HCT116 (cell line): ENCODE measurements around the gene EVL. TPM values are rescaled to one million over a fixed set of nuclear protein-coding genes. Genes with fewer than 3 reads are reported as not detected.

ENCODE experiments used
- ATAC-seq: fragments of 200-7000 bp; cut with Tn5 transposase; 2 replicates; pipeline ENCODE4 v1.9.1; 2020; ENCODE audit warnings: mild to moderate bottlenecking, moderate library complexity
- BruUV-seq: library from RNA; stranded (reverse); fragments of 400-500 nt; replicated peaks from 2 replicates; lab custom pipeline; 2021; lab: Mats Ljungman, UMichigan
- CTCF ChIA-PET: fragments of 300-600 bp; sonication (Branson Sonifier 250); formaldehyde crosslinking; loops from one replicate; lab custom pipeline; 2021; ENCODE audit warnings: antibody characterized with exemption; lab: Charles Lee
- POLR2A ChIA-PET: fragments of 300-600, 350-600 bp; sonication (Branson Sonifier 250); formaldehyde crosslinking; loops from one replicate; lab custom pipeline; 2021; ENCODE audit warnings: antibody characterized with exemption; lab: Charles Lee
- RAD21 ChIA-PET, 2 experiments: fragments of 300-600 bp; sonication (Branson Sonifier 250); formaldehyde crosslinking; loops; one replicate each; lab custom pipeline; 2023; ENCODE audit warnings: low total read pairs in 2 of 2; ENCODE audit not compliant: uncharacterized antibody in 2 of 2, unreplicated experiment in 2 of 2, low non-redundant PET in 1 of 2; lab: Charles Lee
- DNase-seq: peaks from one replicate; pipeline ENCODE4 v3.0.0-alpha.2; 2010; ENCODE audit warnings: low read depth, low spot score
- H2AFZ ChIP-seq: fragments of 200-600 bp; shearing (Covaris generic), sonication (generic); 2 replicates; pipeline ENCODE4 v1.6.1; 2017; ENCODE audit warnings: low read depth, mixed run types, mixed read lengths, antibody characterized with exemption, low read length; ENCODE audit not compliant: poor library complexity, severe bottlenecking
- H3K27ac ChIP-seq: 2 replicates; pipeline ENCODE4 v1.5.1; 2012; ENCODE audit warnings: low read depth, low read length
- H3K27me3 ChIP-seq: fragments of 200-600 bp; sonication (generic); 2 replicates; pipeline ENCODE4 v1.6.1; 2016; ENCODE audit warnings: mixed run types, low read length, mixed read lengths; ENCODE audit not compliant: insufficient read depth
- H3K36me3 ChIP-seq, 2 experiments: fragments of 200-500 bp in 1 of 2; fragments of 200-600 bp in 1 of 2; sonication (Bioruptor generic) in 1 of 2; sonication (generic) in 1 of 2; 2 replicates each; pipeline versions ENCODE4 v1.5.1 to v1.6.1; 2014 to 2016; ENCODE audit warnings: low read length in 2 of 2, inconsistent platforms in 1 of 2, mixed read lengths in 1 of 2, mixed run types in 1 of 2; ENCODE audit not compliant: insufficient read depth in 2 of 2, control insufficient read depth in 1 of 2
- H3K4me1 ChIP-seq, 2 experiments: fragments of 200-600 bp in 1 of 2; sonication (generic) in 1 of 2; 2 replicates each; pipeline versions ENCODE4 v1.5.1 to v1.6.1; 2012 to 2017; ENCODE audit warnings: low read length in 2 of 2, inconsistent platforms in 1 of 2, mild to moderate bottlenecking in 1 of 2, mixed read lengths in 1 of 2, mixed run types in 1 of 2, moderate library complexity in 1 of 2; ENCODE audit not compliant: insufficient read depth in 2 of 2, control insufficient read depth in 1 of 2
- H3K4me2 ChIP-seq: fragments of 200-600 bp; sonication (generic); 2 replicates; pipeline ENCODE4 v1.6.1; 2017; ENCODE audit warnings: mixed run types, low read length, mixed read lengths
- H3K4me3 ChIP-seq, 2 experiments: fragments of 200-600 bp in 1 of 2; sonication (generic) in 1 of 2; replicated peaks in 1 of 2; 2 replicates each; pipeline ENCODE4 v1.5.1; 2011 to 2016; ENCODE audit warnings: low read length in 2 of 2, control low read depth in 1 of 2, low read depth in 1 of 2, mild to moderate bottlenecking in 1 of 2, mixed read lengths in 1 of 2, mixed run types in 1 of 2
- H3K79me2 ChIP-seq: fragments of 200-600 bp; sonication (generic); 2 replicates; pipeline ENCODE4 v1.6.1; 2017; ENCODE audit warnings: mild to moderate bottlenecking, mixed run types, low read length, moderate library complexity, mixed read lengths; ENCODE audit not compliant: insufficient read depth
- H3K9ac ChIP-seq: fragments of 200-600 bp; sonication (generic); 2 replicates; pipeline ENCODE4 v1.6.1; 2016; ENCODE audit warnings: low read length, mixed read lengths
- H3K9me2 ChIP-seq: fragments of 200-600 bp; sonication (generic), shearing (Covaris generic); 2 replicates; pipeline ENCODE4 v1.6.1; 2017; ENCODE audit warnings: mixed run types, mild to moderate bottlenecking, moderate library complexity; ENCODE audit not compliant: insufficient read depth
- H3K9me3 ChIP-seq, 2 experiments: fragments of 200-500 bp in 1 of 2; fragments of 200-600 bp in 1 of 2; sonication (Bioruptor generic) in 1 of 2; sonication (generic) in 1 of 2; 2 replicates each; pipeline ENCODE4 v1.6.1; 2014 to 2017; ENCODE audit warnings: low read length in 2 of 2, mixed read lengths in 2 of 2, inconsistent platforms in 1 of 2, low read depth in 1 of 2, mild to moderate bottlenecking in 1 of 2, mixed run types in 1 of 2, moderate library complexity in 1 of 2; ENCODE audit not compliant: control insufficient read depth in 1 of 2, insufficient read depth in 1 of 2
- H4K20me1 ChIP-seq: fragments of 200-600 bp; sonication (generic), shearing (Covaris generic); 2 replicates; pipeline ENCODE4 v1.6.1; 2017; ENCODE audit warnings: mixed run types, mild to moderate bottlenecking, moderate library complexity; ENCODE audit not compliant: insufficient read depth
- ATF3 ChIP-seq: IDR thresholded peaks from 2 replicates; pipeline ENCODE4 v1.6.1; 2012
- CBX3 ChIP-seq: IDR thresholded peaks from 2 replicates; pipeline ENCODE4 v1.6.1; 2012; ENCODE audit warnings: low read depth
- CEBPB ChIP-seq: IDR thresholded peaks from 2 replicates; pipeline ENCODE4 v1.6.1; 2012; ENCODE audit warnings: low read depth
- CTCF ChIP-seq, 3 experiments: fragments of 200-600 bp in 1 of 3; sonication (generic) in 1 of 3; IDR thresholded peaks in 2 of 3; conservative IDR thresholded peaks in 1 of 3; 2 replicates each; pipeline ENCODE4 v1.5.1; 2012 to 2017; ENCODE audit warnings: low read depth in 2 of 3, low read length in 2 of 3, antibody characterized with exemption in 1 of 3, borderline replicate concordance in 1 of 3, control low read depth in 1 of 3, mild to moderate bottlenecking in 1 of 3, mixed read lengths in 1 of 3, mixed run types in 1 of 3, moderate library complexity in 1 of 3; ENCODE audit not compliant: insufficient read depth in 1 of 3
- EGR1 ChIP-seq: IDR thresholded peaks from 2 replicates; pipeline ENCODE4 v1.6.1; 2012; ENCODE audit warnings: low read depth
- ELF1 ChIP-seq: IDR thresholded peaks from 2 replicates; pipeline ENCODE4 v1.6.1; 2012; ENCODE audit warnings: low read depth, borderline replicate concordance
- EZH2phosphoT487 ChIP-seq: fragments of 200-600 bp; IDR thresholded peaks from 2 replicates; pipeline ENCODE4 v1.6.1; 2018; ENCODE audit warnings: antibody characterized with exemption, borderline replicate concordance
- FOSL1 ChIP-seq: IDR thresholded peaks from 2 replicates; pipeline ENCODE4 v1.6.1; 2012; ENCODE audit warnings: low read depth
- JUND ChIP-seq: IDR thresholded peaks from 2 replicates; pipeline ENCODE4 v1.6.1; 2012
- MAX ChIP-seq: IDR thresholded peaks from 2 replicates; pipeline ENCODE4 v1.6.1; 2012
- POLR2AphosphoS5 ChIP-seq: IDR thresholded peaks from 2 replicates; pipeline ENCODE4 v1.6.1; 2011; ENCODE audit warnings: mild to moderate bottlenecking, low read depth, low read length, moderate library complexity
- RAD21 ChIP-seq: IDR thresholded peaks from 2 replicates; pipeline ENCODE4 v1.6.1; 2012; ENCODE audit warnings: low read depth, mild to moderate bottlenecking
- SP1 ChIP-seq: IDR thresholded peaks from 2 replicates; pipeline ENCODE4 v1.6.1; 2012; ENCODE audit warnings: low read depth
- SRF ChIP-seq: IDR thresholded peaks from 2 replicates; pipeline ENCODE4 v1.6.1; 2012; ENCODE audit warnings: low read depth
- TCF7L2 ChIP-seq: IDR thresholded peaks from 2 replicates; pipeline ENCODE4 v1.7.0; 2011; ENCODE audit warnings: borderline replicate concordance, inconsistent platforms; ENCODE audit not compliant: insufficient read depth, insufficient read length; ENCODE audit errors: extremely low read depth
- YY1 ChIP-seq: IDR thresholded peaks from 2 replicates; pipeline ENCODE4 v1.6.1; 2011; ENCODE audit warnings: low read length, low read depth, moderate library complexity, mild to moderate bottlenecking; ENCODE audit not compliant: insufficient replicate concordance; ENCODE audit errors: extremely low read depth
- intact Hi-C: fragments of 100-400 bp; cut with micrococcal nuclease; formaldehyde crosslinking; loops from 2 replicates; pipeline ENCODE4 v1.10.0; 2022
- total RNA-seq: library from RNA; stranded (reverse); gene quantifications from one replicate; pipeline ENCODE4 v1.2.1, GENCODE V29; 2021; ENCODE audit not compliant: unreplicated experiment

EVL gene
- total RNA-seq, 1 experiment from 2014 or later, result 19.9 TPM

GRCh38 chr14:100093319-100093718 is 28.1 kb downstream of the EVL start:
- ChIA-PET CTCF (no interaction called here), POLR2A (no interaction called here), RAD21 (no interaction called here)
- Histone ChIP-seq H3K4me2 (no peak overlapping the region), H3K27ac (no peak overlapping the region), H3K36me3 (no peaks in the 10 kb centered on the region), H4K20me1 (no peaks in the 10 kb centered on the region), H3K27me3 (no peaks in the 10 kb centered on the region), H3K9ac (no peak overlapping the region), H3K4me3 (no peak overlapping the region), H3K4me1 (no peaks in the 10 kb centered on the region), H2AFZ (no peak overlapping the region), H3K79me2 (no peaks in the 10 kb centered on the region), H3K9me2 (no peaks in the 10 kb centered on the region), H3K9me3 (no peaks in the 10 kb centered on the region)
- intact Hi-C loops, result no loop called here
- TF ChIP-seq FOSL1, result no peak
- no peak for TF ChIP-seq YY1
- no peak for TF ChIP-seq CBX3
- TF ChIP-seq CEBPB, result no peak
- no peak for TF ChIP-seq RAD21
- no peak for TF ChIP-seq CTCF (IDR thresholded peaks at IDR 0.05 in 2 of 3, conservative IDR thresholded peaks at IDR 0.05 in 1 of 3; ENCODE audit: borderline replicate concordance in 1 of 3, insufficient read depth in 1 of 3, low read depth in 2 of 3, low read length in 2 of 3)
- TF ChIP-seq JUND, result no peak
- DNase-seq, result no peak
- no peak for ATAC-seq
- BruUV-seq, result no TSS peak

GRCh38 chr14:100096656-100097055 is 31.4 kb downstream of the EVL start:
- intact Hi-C loops, result no loop called here
- BruUV-seq, result no TSS peak
- Histone ChIP-seq H2AFZ (no peak overlapping the region), H3K4me3 (no peak overlapping the region), H3K9me3 (no peaks in the 10 kb centered on the region), H3K27me3 (no peaks in the 10 kb centered on the region), H3K9ac (no peak overlapping the region), H3K4me1 (no peaks in the 10 kb centered on the region), H3K9me2 (no peaks in the 10 kb centered on the region), H3K79me2 (no peaks in the 10 kb centered on the region), H3K27ac (no peak overlapping the region), H3K4me2 (no peak overlapping the region), H4K20me1 (no peaks in the 10 kb centered on the region), H3K36me3 (no peaks in the 10 kb centered on the region)
- CTCF ChIA-PET, result interaction anchor here (1.7 kb wide), 1 partner anchor 11 kb away, joined by 5 read pairs; no protein-coding TSS in a partner anchor
- POLR2A ChIA-PET, result no interaction called here
- DNase-seq (no peak), ATAC-seq (no peak)
- RAD21 ChIA-PET, result no interaction called here
- no peak for TF ChIP-seq SP1
- TF ChIP-seq CEBPB, result no peak
- TF ChIP-seq FOSL1, result no peak
- TF ChIP-seq EGR1, result no peak
- TF ChIP-seq SRF, result no peak
- no peak for TF ChIP-seq ELF1
- TF ChIP-seq MAX, result no peak
- no peak for TF ChIP-seq POLR2AphosphoS5
- TF ChIP-seq EZH2phosphoT487, result no peak
- no peak for TF ChIP-seq JUND
- TF ChIP-seq ATF3, result no peak
- TF ChIP-seq YY1, result no peak
- no peak for TF ChIP-seq TCF7L2
- no peak for TF ChIP-seq RAD21
